H1 (cell line): ENCODE data around the gene SBF1. TPM values are rescaled to one million over a fixed set of nuclear protein-coding genes. Genes with fewer than 3 reads are reported as not detected.

ENCODE experiments used
- CEBPB ChIP-seq: IDR thresholded peaks from 2 replicates; pipeline ENCODE4 v1.6.1; 2012; ENCODE audit warnings: low read depth, low read length
- EP300 ChIP-seq, 2 experiments: IDR thresholded peaks; 1 replicate in 1 of 2; 2 replicates in 1 of 2; pipeline ENCODE4 v1.6.1; 2011 to 2012; ENCODE audit warnings: low read depth in 2 of 2, low read length in 2 of 2, mild to moderate bottlenecking in 2 of 2, borderline replicate concordance in 1 of 2, inconsistent platforms in 1 of 2, moderate library complexity in 1 of 2
- FOSL1 ChIP-seq: IDR thresholded peaks from 2 replicates; pipeline ENCODE4 v1.6.1; 2011; ENCODE audit warnings: mild to moderate bottlenecking, low read depth, low read length, moderate library complexity; ENCODE audit not compliant: insufficient read depth
- NRF1 ChIP-seq: IDR thresholded peaks from 2 replicates; pipeline ENCODE4 v1.6.1; 2011; ENCODE audit warnings: mild to moderate bottlenecking, low read depth, low read length, improper control_type of control experiment
- POLR2AphosphoS5 ChIP-seq: IDR thresholded peaks from 2 replicates; pipeline ENCODE4 v1.6.1; 2011; ENCODE audit warnings: low read depth, low read length
- polyA plus RNA-seq, 7 experiments: library from polyadenylated mRNA; depleted of rRNA in 3 of 7; stranded (reverse) in 5 of 7; unstranded in 2 of 7; fragments of >200 nt in 5 of 7; fragments of 200-250 nt in 2 of 7; gene quantifications; 1 replicate in 5 of 7; 2 replicates in 1 of 7; 4 replicates in 1 of 7; pipeline versions ENCODE4 v1.2.1 to v1.2.3, GENCODE V29; 2011 to 2013; ENCODE audit warnings: missing spikeins in 2 of 7, mixed read lengths in 2 of 7
- total RNA-seq: library from RNA; stranded (reverse); fragmentation: NEBNext Ultra II Directional; extraction: Animal tissue kit (Norgen Biotek cat#: 25700); gene quantifications from 2 replicates; pipeline ENCODE4 v1.2.1, GENCODE V29; 2021

Gene SBF1
- total and polyA plus RNA-seq, 2 of the 8 experiments (the other 6 are each of a cell fraction or from before 2014, with no cell fraction given), result 29.1 to 71.5 TPM

DNA sequence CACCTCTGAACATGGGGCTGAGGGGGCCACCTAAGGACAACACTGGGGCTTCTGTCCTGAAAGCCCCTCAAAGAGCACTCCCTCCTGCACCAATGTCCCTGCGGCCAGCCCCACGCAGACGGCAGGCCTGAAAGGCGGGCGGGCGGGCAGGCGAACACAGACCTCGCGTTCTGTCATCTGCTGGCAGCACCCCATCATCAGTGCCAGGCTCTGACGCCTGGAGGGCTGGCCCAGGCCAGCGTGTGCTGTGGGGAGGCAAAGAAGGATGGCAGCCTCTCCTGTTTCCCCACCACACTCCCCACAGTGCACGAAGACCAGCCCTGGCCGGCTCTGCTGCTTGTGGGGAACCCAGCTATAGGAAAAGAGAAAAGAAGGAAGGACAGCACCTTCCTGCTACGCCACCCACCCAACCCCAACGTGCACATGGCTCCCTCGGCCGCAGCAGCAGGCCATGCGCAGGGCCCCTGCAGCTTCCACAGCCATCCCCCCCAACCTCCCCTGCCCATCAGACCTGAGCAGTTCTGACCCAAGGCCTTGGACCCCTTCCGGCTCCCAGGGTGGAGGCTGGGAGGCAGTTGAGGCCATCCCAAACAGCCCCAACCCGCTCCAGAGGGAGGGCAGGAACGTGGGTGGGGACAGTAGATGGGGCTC, 3.5 kb downstream of the SBF1 start (continued):
- no peak for TF ChIP-seq EP300 (IDR thresholded peaks at IDR 0.05; ENCODE audit: borderline replicate concordance in 1 of 2, low read depth in 2 of 2, low read length in 2 of 2)
- no peak for TF ChIP-seq NRF1
- no peak for TF ChIP-seq CEBPB
- TF ChIP-seq FOSL1, result no peak
- no peak for TF ChIP-seq POLR2AphosphoS5
